Endothelial cell of umbilical vein (primary cell): ENCODE measurements around the gene KCNE5. TPM values are rescaled to one million over a fixed set of nuclear protein-coding genes. Genes with fewer than 3 reads are reported as not detected.

ENCODE experiments used
- BruUV-seq: library from RNA; stranded (reverse); fragments of 400-500 nt; replicated peaks from 2 replicates; lab custom pipeline; 2021; lab: Mats Ljungman, UMichigan
- CTCF ChIA-PET: fragments of 300-600, 350-600 bp; sonication (Branson Sonifier 250); formaldehyde crosslinking; loops from one replicate; lab custom pipeline; 2021; ENCODE audit warnings: antibody characterized with exemption, inconsistent platforms; lab: Charles Lee
- POLR2A ChIA-PET: fragments of 300-600, 350-600 bp; sonication (Branson Sonifier 250); formaldehyde crosslinking; loops from one replicate; lab custom pipeline; 2021; ENCODE audit warnings: antibody characterized with exemption, inconsistent platforms; lab: Charles Lee
- DNase-seq: peaks from one replicate; pipeline ENCODE4 v3.0.0-alpha.2; 2011; ENCODE audit warnings: low read depth, low spot score
- FAIRE-seq: peaks from 2 replicates; lab custom pipeline; 2011; peaks lifted over from hg19 to GRCh38; lab: Jason Lieb, UNC
- H2AFZ ChIP-seq: 2 replicates; pipeline ENCODE4 v1.6.0; 2012; ENCODE audit warnings: low read depth, low read length, control low read depth, inconsistent platforms
- H3K27ac ChIP-seq: 2 replicates; pipeline ENCODE4 v1.5.1; 2011; ENCODE audit warnings: low read depth, mild to moderate bottlenecking, control low read depth, low read length, moderate library complexity; ENCODE audit not compliant: insufficient read depth
- H3K27me3 ChIP-seq, 2 experiments: 2 replicates each; pipeline versions ENCODE4 v1.6.0 to v1.6.1; 2011; ENCODE audit warnings: low read length in 2 of 2, mixed read lengths in 1 of 2; ENCODE audit not compliant: control insufficient read depth in 2 of 2, insufficient read depth in 2 of 2
- H3K36me3 ChIP-seq, 2 experiments: 2 replicates in 1 of 2; 3 replicates in 1 of 2; pipeline ENCODE4 v1.5.1; 2011; ENCODE audit warnings: low read length in 2 of 2, mild to moderate bottlenecking in 1 of 2, moderate library complexity in 1 of 2; ENCODE audit not compliant: control insufficient read depth in 2 of 2, insufficient read depth in 2 of 2; ENCODE audit errors: extremely low read depth in 1 of 2
- H3K4me1 ChIP-seq: 3 replicates; pipeline ENCODE4 v1.5.1; 2011; ENCODE audit warnings: mild to moderate bottlenecking, low read length; ENCODE audit not compliant: control insufficient read depth, insufficient read depth; ENCODE audit errors: extremely low read depth
- H3K4me2 ChIP-seq: 2 replicates; pipeline ENCODE4 v1.6.1; 2011; ENCODE audit warnings: low read length, control low read depth, mixed read lengths; ENCODE audit not compliant: insufficient read depth
- H3K4me3 ChIP-seq, 3 experiments: fragments of 200-600 bp in 1 of 3; sonication (generic), shearing (Covaris generic) in 1 of 3; replicated peaks in 1 of 3; 2 replicates each; pipeline ENCODE4 v1.5.1; 2011 to 2016; ENCODE audit warnings: control low read depth in 3 of 3, low read length in 3 of 3, mild to moderate bottlenecking in 2 of 3, inconsistent platforms in 1 of 3, low read depth in 1 of 3, moderate library complexity in 1 of 3; ENCODE audit not compliant: insufficient read depth in 1 of 3
- H3K79me2 ChIP-seq: 2 replicates; pipeline ENCODE4 v1.6.0; 2012; ENCODE audit warnings: low read length, inconsistent platforms; ENCODE audit not compliant: control insufficient read depth, insufficient read depth
- H3K9ac ChIP-seq: replicated peaks from 2 replicates; pipeline ENCODE3; 2011; ENCODE audit warnings: low read length, control low read depth; ENCODE audit not compliant: insufficient read depth; ENCODE audit errors: extremely low read depth
- H3K9me1 ChIP-seq: replicated peaks from 3 replicates; pipeline ENCODE4 v1.6.0; 2011; ENCODE audit warnings: mild to moderate bottlenecking, low read length; ENCODE audit not compliant: control insufficient read depth, insufficient read depth; ENCODE audit errors: extremely low read depth
- H3K9me3 ChIP-seq: replicated peaks from 2 replicates; pipeline ENCODE4 v1.5.1; 2012; ENCODE audit warnings: low read length, inconsistent platforms; ENCODE audit not compliant: control insufficient read depth, insufficient read depth
- H4K20me1 ChIP-seq: replicated peaks from 2 replicates; pipeline ENCODE3; 2011; ENCODE audit warnings: mild to moderate bottlenecking, low read length; ENCODE audit not compliant: control insufficient read depth, insufficient read depth; ENCODE audit errors: extremely low read depth
- EZH2 ChIP-seq: IDR thresholded peaks from 2 replicates; pipeline ENCODE4 v1.6.1; 2012; ENCODE audit warnings: borderline replicate concordance, low read depth, mild to moderate bottlenecking, moderate library complexity, low read length, inconsistent platforms; ENCODE audit not compliant: severe bottlenecking
- FOS ChIP-seq: IDR thresholded peaks from 2 replicates; pipeline ENCODE4 v1.6.1; 2011; ENCODE audit warnings: mild to moderate bottlenecking, low read length, moderate library complexity, borderline replicate concordance; ENCODE audit not compliant: insufficient read depth
- GATA2 ChIP-seq: IDR thresholded peaks from 2 replicates; pipeline ENCODE4 v1.7.0; 2011; ENCODE audit warnings: low read depth, mild to moderate bottlenecking, moderate library complexity, mixed read lengths, low read length; ENCODE audit not compliant: insufficient read length, insufficient read depth
- JUN ChIP-seq: IDR thresholded peaks from 2 replicates; pipeline ENCODE4 v1.6.1; 2011; ENCODE audit warnings: borderline replicate concordance, low read depth; ENCODE audit not compliant: insufficient read length, insufficient read depth
- MYC ChIP-seq: IDR thresholded peaks from one replicate; pipeline ENCODE4 v1.6.1; 2011; ENCODE audit warnings: mild to moderate bottlenecking, low read depth, low read length
- POLR2A ChIP-seq: IDR thresholded peaks from 2 replicates; pipeline ENCODE4 v1.6.1; 2012; ENCODE audit warnings: low read depth, mild to moderate bottlenecking, control low read depth, low read length
- POLR2AphosphoS5 ChIP-seq: IDR thresholded peaks from 2 replicates; pipeline ENCODE4 v1.6.1; 2012; ENCODE audit warnings: low read depth, mild to moderate bottlenecking, control low read depth, low read length, moderate library complexity; ENCODE audit not compliant: insufficient read depth
- dilution Hi-C: fragments of 300-500 bp; cut with MboI; formaldehyde crosslinking; loops from one replicate; pipeline ENCODE4 v1.15.0; 2019; ENCODE audit warnings: low sequenced_read_pairs; ENCODE audit not compliant: extremely low pct_ligation_motif_present
- intact Hi-C: fragments of 100-400 bp; cut with micrococcal nuclease; formaldehyde crosslinking; loops from one replicate; pipeline ENCODE4 v1.10.0; 2022
- polyA plus RNA-seq, 4 experiments: library from polyadenylated mRNA; depleted of rRNA in 3 of 4; stranded (reverse) in 3 of 4; unstranded in 1 of 4; fragments of >200 nt; gene quantifications; 2 replicates each; pipeline versions ENCODE4 v1.2.1 to v1.2.3, GENCODE V29; 2011 to 2012; ENCODE audit warnings: missing spikeins in 1 of 4
- total RNA-seq: library from RNA; stranded (reverse); gene quantifications from 2 replicates; pipeline ENCODE4 v1.2.3, GENCODE V29; 2021
- TF ChIP-seq, protein P1 (sequence below), 2 donors: IDR thresholded peaks; 1 replicate in 1 of 2; 2 replicates in 1 of 2; pipeline ENCODE4 v1.5.1; 2011; ENCODE audit warnings: low read length in 2 of 2, mild to moderate bottlenecking in 2 of 2, moderate library complexity in 2 of 2, control low read depth in 1 of 2, inconsistent platforms in 1 of 2, low read depth in 1 of 2; ENCODE audit not compliant: insufficient read depth in 1 of 2; ENCODE audit errors: extremely low read depth in 1 of 2
- TF ChIP-seq, protein P2 (sequence below): IDR thresholded peaks from 2 replicates; pipeline ENCODE4 v1.6.1; 2011; ENCODE audit not compliant: insufficient read depth, insufficient read length

Gene KCNE5
- total and polyA plus RNA-seq, 2 donors (not counting 3 experiments of a cell fraction or from before 2014, with no cell fraction given) = 0.15 to 0.31 TPM

DNA sequence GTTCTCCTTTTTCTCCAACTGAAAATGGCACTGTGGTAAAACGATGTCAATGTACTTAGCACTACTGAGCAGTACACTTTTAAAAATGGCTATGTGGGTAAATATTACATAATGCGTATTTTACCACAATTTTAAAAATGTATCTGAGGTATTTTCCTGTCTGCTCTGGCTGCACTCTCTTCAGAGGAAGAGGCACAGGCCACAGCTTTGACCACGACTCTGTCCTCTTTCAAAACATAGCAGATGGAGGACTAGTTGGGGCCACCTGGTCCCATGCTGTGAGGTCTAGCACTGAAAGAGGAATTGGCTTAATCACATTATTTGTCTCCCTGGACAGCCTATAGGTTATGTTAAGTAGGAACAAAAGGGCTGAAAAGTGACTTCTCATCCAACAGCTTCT, 5.2 kb downstream of the KCNE5 start:
- no peaks in the 10 kb centered on the region for H3K9me3 ChIP-seq
- dilution Hi-C loops = no loop called here
- FAIRE-seq (no peak), DNase-seq (no peak)
- H3K27me3 ChIP-seq = no peaks in the 10 kb centered on the region
- no peaks in the 10 kb centered on the region for H3K36me3 ChIP-seq
- H3K9ac ChIP-seq = no peak overlapping the region
- H3K4me1 ChIP-seq = no peaks in the 10 kb centered on the region
- POLR2A ChIA-PET = no interaction called here
- H3K79me2 ChIP-seq = no peaks in the 10 kb centered on the region
- H3K4me3 ChIP-seq = no peak overlapping the region
- no peak overlapping the region for H3K4me2 ChIP-seq
- BruUV-seq = no TSS peak
- no peak overlapping the region for H3K27ac ChIP-seq
- TF ChIP-seq POLR2AphosphoS5 = no peak
- TF ChIP-seq EZH2 = no peak
- no peak for TF ChIP-seq POLR2A
- TF ChIP-seq GATA2 = no peak
- TF ChIP-seq, protein P1, sequence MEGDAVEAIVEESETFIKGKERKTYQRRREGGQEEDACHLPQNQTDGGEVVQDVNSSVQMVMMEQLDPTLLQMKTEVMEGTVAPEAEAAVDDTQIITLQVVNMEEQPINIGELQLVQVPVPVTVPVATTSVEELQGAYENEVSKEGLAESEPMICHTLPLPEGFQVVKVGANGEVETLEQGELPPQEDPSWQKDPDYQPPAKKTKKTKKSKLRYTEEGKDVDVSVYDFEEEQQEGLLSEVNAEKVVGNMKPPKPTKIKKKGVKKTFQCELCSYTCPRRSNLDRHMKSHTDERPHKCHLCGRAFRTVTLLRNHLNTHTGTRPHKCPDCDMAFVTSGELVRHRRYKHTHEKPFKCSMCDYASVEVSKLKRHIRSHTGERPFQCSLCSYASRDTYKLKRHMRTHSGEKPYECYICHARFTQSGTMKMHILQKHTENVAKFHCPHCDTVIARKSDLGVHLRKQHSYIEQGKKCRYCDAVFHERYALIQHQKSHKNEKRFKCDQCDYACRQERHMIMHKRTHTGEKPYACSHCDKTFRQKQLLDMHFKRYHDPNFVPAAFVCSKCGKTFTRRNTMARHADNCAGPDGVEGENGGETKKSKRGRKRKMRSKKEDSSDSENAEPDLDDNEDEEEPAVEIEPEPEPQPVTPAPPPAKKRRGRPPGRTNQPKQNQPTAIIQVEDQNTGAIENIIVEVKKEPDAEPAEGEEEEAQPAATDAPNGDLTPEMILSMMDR (IDR thresholded peaks at IDR 0.05; ENCODE audit: extremely low read depth in 1 of 2, insufficient read depth in 1 of 2, low read depth in 1 of 2, low read length in 2 of 2) = no peak
- TF ChIP-seq, protein P2, sequence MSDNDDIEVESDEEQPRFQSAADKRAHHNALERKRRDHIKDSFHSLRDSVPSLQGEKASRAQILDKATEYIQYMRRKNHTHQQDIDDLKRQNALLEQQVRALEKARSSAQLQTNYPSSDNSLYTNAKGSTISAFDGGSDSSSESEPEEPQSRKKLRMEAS = no peak
- no peak for TF ChIP-seq JUN
- TF ChIP-seq MYC = no peak
- no peak for TF ChIP-seq FOS
- H3K9me1 ChIP-seq = no peaks in the 10 kb centered on the region
- intact Hi-C loops = no loop called here
- CTCF ChIA-PET = no interaction called here
- H2AFZ ChIP-seq = no peak overlapping the region
- no peaks in the 10 kb centered on the region for H4K20me1 ChIP-seq
